ENCODE results near the gene OSBPL10.

The OSBPL10 gene

DNA sequence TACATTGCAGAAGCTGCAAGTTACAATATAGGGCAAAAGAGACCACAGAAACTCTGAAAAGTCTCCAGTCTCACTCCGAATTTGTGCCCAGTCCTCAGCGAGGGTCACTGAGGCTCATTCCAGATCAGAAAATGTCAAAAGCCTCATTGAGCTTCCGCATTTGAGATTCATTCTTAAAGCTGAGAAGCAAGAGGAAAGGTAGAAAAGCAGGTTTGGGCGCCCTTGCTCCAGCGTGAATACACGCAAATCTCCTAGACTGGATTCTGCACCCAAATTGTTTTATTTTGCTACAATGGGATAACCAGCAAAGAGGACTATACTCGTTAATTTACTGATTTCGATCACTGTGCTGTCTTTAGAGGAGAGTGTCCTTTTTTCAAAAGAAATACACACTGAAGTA lies 236.1 kb downstream of the OSBPL10 start:
- no peak for DNase-seq (ENCODE audit: low read depth in 2 of 2)

DNA sequence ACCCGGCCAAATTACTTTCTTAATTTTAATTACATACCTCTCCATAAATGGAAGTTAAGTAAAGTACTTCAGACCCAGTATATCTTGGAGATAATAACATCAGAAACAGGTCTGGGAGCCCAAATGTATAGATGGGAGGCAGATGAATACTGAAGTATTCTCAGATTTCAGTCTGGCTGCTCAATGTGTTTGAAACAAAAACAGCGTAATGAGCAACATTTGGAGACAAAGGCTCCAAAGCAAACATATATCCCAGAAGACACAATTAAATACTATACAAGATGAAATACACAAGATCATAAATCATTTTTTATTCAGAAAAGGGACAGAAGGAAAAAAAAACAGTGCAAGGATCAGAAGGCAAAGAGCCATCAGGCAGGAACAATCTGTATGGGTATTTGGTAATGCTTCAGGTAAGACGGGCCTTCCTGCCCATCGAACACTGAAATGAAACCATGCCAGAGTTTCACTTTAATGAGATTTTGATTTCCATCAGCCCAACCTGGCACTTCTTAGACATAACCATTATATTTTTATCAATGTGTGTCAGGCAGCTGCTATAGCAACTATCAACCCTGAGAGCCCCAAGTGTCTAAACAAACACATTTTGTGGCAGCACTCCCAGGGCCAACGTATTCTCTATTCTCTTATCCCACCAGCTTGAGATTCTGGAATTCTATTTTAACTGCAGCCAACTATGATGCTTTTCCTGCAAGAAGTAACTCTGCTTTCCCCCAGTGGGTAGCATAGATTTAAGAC lies 237.6 kb downstream of the OSBPL10 start:
- DNase-seq (ENCODE audit: low read depth in 2 of 2): no peak

- no peak for DNase-seq (ENCODE audit: low read depth in 2 of 2)
Measured at GRCh38 chr3:31740397-31740796, 240.7 kb downstream of the OSBPL10 start.

DNA sequence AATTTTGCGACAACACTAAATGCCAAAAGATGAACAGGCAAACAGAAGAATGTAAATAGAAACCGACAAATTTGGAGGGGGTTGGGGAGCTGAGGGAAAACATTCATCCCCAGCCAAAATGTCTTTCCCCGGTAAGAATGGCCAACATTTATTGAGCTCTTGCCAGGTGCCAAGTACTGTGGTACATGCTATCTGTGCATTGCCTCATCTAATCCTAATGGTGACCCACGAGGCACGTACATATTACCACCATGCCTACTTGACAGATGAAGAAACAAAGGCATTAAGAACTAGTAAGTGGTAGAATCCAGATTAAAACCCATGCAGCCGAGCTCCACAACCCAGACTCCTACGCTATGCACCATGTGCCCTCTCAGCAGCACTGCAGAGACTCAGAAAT lies 242.7 kb downstream of the OSBPL10 start:
- no peak for DNase-seq (ENCODE audit: low read depth in 2 of 2)

DNA sequence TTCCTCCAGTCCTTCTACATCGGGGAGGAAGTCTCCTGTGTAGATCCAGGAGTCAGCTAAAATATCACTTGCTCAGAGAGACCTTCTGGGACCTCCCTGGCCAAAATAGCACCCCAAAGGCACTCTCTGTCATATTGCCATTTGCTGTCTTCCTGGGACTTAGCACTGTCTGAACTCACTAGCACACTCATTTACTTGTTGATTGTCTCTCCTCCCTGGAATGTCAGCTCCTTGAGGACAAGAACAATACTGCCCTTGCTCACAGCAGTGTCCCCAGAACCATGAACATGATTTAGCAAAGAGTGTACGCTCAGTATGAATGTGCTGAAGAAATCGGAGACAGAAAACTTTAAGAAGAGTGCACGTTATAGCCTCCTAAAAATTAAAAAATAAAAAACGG lies 245.4 kb downstream of the OSBPL10 start:
- no peak for DNase-seq (ENCODE audit: low read depth in 2 of 2)

- no peak for DNase-seq (ENCODE audit: low read depth in 2 of 2)
Measured at GRCh38 chr3:31733234-31733667, 247.8 kb downstream of the OSBPL10 start.

GRCh38 chr3:31732548-31732947 lies 248.5 kb downstream of the OSBPL10 start:
- DNase-seq (ENCODE audit: low read depth in 2 of 2): no peak

GRCh38 chr3:31729573-31729972 lies 251.5 kb downstream of the OSBPL10 start:
- no peak for DNase-seq (ENCODE audit: low read depth in 2 of 2)

DNA sequence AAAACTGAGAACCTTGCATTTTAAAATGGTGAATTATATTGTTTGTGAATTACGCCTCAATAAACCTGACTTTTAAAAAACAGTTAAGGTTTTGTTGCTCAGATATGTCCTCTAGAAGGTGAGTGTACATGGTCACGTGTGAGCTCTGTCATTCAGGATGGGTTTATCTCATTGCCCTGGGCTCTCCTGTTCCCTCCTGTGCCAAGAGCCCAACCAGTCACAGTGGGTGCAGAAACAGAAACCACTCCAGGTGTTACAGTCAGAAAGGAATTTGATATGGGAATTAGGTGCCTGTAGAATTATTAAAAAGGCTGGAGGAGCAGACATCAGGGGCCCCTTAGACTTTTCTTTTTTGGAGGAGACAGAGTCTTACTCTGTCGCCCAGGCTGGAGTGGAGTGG lies 252.0 kb downstream of the OSBPL10 start:
- DNase-seq (ENCODE audit: low read depth in 2 of 2): no peak

GRCh38 chr3:31728403-31728802 lies 252.7 kb downstream of the OSBPL10 start:
- DNase-seq (ENCODE audit: low read depth in 2 of 2): no peak

DNA sequence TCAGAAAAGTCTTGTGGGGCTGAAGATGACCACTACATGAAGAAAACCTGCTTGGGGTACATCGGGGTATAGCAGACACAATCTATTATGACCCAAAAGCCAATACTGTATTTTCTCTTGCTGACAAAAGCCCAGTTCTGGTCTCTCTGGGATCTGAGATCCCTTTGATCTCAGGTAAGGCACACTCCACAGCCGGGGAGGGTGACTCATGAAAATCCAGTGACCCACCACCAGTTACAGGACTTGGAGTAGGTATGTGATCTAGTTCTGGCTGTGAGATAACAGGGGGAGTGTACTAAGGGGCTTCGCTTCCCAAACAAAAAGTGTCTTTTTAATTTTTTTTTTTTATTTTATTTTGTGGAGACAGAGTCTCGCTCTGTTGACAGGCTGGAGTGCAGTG lies 255.1 kb downstream of the OSBPL10 start:
- DNase-seq (ENCODE audit: low read depth in 2 of 2): no peak

GRCh38 chr3:31725568-31725967 lies 255.5 kb downstream of the OSBPL10 start:
- no peak for DNase-seq (ENCODE audit: low read depth in 2 of 2)

DNA sequence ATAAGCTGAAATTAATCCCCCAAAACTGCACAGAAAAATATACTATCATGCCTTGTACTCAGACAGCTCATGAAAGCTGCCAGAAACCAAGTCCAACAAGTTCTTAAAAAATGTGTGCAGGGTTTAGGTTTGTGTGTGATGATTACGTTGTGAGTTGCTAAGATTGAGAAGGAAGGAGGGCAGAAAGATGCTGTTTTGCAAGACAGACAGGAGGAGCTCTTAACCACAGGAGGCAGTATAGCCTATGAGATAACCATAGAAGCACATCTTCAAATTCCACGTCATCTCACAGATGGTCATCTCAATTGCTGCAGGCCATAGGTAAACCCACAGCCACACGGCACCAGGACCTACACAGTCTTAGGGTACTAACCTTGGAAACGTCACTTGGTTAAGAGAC lies 256.4 kb downstream of the OSBPL10 start:
- DNase-seq (ENCODE audit: low read depth in 2 of 2): no peak

GRCh38 chr3:31724116-31724515 lies 256.9 kb downstream of the OSBPL10 start:
- DNase-seq (ENCODE audit: low read depth in 2 of 2): no peak

- no peak for DNase-seq (ENCODE audit: low read depth in 2 of 2)
Measured at GRCh38 chr3:31723701-31724100, 257.4 kb downstream of the OSBPL10 start.

DNA sequence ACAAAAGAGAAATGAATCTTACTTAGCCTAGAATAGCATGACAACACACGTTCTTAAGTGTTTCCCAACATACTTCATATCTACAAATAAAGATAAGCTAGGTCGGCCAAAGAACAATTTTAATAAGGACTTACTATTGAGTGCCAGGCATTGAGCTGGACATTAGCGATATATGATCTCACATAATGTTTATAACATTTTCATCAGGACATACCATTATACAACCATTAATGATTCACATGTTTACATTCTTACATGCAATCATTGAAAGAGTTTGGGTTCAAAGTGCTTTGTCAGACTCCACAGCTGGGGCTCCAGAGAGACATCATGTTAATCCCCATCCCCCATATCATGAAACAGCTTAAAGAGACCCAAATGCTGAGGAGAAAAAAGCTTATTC lies 259.4 kb downstream of the OSBPL10 start:
- no peak for DNase-seq (ENCODE audit: low read depth in 2 of 2)

DNA sequence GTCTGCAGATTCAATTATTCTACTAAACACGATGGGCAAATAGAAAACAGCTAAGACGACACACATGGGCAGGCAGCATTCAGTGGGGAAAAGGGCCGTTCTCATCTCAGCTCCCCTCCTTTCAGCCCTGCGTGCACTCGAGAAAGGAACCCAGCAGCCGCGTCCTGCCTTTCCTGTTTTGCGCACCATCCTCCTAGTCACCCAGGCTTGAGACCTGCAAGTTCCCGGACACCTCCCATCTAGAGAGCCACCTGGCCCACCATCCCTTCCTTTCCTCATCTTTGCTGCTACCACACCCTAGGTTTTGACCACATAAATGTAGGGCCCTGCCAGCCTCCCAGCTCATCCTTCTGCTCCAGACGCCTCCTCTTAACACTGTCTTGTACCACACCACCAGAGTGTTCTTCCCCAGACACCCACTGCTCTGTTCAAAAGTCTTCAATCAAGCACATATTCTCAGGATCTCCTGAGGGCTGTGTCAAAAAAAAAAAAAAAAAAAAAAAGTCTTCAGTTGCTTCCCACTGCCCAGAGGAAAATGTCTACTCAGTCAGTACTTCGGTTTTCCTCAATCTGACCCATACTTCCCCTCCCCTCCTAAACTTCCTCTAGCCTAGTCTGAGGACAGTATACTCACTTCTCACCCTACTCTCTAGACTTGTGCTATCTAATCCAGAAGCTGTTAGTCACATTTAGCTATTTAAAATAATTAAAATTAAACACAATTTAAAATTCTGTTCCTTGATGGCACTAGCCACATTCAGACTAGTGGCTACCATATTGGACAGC lies 266.4 kb downstream of the OSBPL10 start:
- DNase-seq (ENCODE audit: low read depth in 2 of 2): no peak

DNA sequence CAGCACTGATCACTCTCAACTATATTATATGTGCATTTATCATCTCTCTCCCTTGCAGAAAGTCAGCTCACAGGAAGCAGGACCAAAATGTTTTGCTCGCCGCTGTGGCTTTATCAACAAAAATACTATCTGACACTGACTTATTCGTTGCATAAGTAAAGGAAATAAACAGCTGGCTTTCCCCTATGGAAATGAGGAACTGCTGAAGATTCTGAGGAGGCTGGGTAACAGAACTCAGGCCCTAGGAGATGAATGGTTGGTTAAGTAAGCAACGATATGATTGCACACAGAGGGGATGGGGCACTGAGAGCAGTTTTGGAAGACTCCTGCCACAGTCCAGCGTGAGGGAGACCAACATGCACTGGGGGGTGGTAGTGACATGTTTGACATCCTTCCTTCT lies 267.2 kb downstream of the OSBPL10 start:
- no peak for DNase-seq (ENCODE audit: low read depth in 2 of 2)

DNA sequence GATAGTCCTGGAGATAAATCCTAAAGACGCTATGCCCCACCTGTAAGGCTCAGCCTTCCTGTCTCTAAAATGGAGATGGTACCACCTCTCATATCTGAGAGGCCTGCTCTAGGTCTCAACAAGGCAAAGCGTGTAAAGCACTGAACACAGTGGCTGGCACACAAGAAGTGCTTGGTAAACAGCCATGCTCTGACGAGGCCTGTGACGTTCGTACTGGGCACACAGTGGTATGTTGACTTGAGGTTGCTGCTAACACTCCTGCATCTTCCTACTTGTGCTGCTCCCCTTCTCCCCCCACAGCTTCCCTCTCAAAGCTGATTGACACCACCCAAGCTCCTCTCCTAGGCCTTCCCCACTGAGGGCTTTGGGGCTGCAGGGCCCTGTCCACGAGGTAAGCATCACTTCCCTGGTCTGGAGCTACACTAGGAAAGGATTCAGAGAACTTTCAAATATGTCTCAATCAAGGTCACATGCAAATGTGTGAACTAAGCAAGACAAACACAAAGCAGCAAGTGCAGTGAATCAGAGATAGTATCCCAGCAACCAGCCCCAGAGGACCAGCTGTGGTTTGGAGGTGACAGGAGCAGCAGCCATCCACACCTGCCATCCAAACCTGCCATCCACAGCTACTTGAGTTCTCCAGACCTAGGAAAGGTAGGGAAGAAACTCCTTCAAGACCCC lies 270.8 kb downstream of the OSBPL10 start:
- no peak for DNase-seq (ENCODE audit: low read depth in 2 of 2)

GRCh38 chr3:31709526-31709925 lies 271.5 kb downstream of the OSBPL10 start:
- no peak for DNase-seq (ENCODE audit: low read depth in 2 of 2)

DNA sequence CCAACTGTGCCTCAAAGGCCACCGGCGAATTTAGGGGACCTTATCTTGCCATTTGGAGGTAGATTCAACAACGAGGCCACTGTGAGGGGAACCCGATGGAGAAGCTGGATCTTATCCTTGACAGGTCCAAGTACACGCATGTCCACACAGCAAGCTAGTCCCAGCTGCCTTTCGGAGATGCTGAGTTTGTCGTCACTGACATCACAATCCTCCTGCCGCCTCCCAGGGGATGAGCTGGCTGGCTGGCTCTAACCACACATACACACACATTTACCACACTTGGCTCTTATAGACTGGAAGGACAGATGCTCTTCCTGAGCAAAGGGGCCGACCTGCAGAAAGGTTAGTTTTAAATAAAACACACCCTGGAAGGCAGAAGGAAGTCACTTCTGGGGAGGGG lies 272.1 kb downstream of the OSBPL10 start:
- DNase-seq (ENCODE audit: low read depth in 2 of 2): no peak

GRCh38 chr3:31707286-31707685 lies 273.8 kb downstream of the OSBPL10 start:
- no peak for DNase-seq (ENCODE audit: low read depth in 2 of 2)

GRCh38 chr3:31705736-31706135 lies 275.3 kb downstream of the OSBPL10 start:
- no peak for DNase-seq (ENCODE audit: low read depth in 2 of 2)

Data from stimulated activated CD8-positive, alpha-beta memory T cell treated with anti-CD3 and anti-CD28 coated beads, Interleukin-15, amount 100 ng/mL, for 4 hours (primary cell).